ENCODE measurements around the gene SHBG. TPM values are rescaled to one million over a fixed set of nuclear protein-coding genes. Genes with fewer than 3 reads are reported as not detected.

SHBG gene
- total RNA-seq, 4 donors from 2014 or later = 0.37 to 2.5 TPM; not detected in 2

DNA sequence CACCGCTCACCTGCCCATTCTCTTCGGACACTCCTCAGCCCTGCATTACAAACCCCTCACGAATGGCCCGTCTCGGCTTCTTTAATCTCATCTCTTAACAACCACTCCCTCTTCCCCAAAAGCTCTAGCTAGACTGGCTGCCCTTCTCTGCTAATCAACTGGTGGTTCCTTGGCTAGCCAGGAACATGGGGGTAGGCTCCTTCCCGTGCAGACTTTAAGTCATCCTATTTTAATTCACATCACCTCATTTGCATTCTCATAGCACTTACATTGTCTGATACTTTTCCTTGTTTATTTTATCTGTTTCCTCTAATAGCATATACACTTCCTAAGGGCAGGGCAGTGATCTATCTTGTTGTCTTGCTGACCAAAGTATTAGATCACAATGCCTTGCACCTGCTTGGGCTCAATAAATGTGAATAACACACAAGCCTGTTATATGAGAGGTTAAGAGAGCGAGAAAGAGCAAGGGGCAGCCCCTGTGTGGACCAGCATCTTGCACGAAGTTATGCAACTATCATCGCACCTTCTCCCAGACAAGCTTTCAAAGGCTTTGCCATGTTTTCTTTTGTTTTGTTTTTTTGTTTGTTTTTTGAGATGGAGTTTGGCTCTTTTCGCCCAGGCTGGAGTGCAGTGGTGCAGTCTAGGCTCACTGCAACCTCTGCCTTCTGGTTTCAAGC lies 47.6 kb downstream of the SHBG start:
- ATAC-seq (ENCODE audit: low FRiP score) = no peak
- DNase-seq (ENCODE audit: low spot score) = no peak
- TF ChIP-seq, protein P1, sequence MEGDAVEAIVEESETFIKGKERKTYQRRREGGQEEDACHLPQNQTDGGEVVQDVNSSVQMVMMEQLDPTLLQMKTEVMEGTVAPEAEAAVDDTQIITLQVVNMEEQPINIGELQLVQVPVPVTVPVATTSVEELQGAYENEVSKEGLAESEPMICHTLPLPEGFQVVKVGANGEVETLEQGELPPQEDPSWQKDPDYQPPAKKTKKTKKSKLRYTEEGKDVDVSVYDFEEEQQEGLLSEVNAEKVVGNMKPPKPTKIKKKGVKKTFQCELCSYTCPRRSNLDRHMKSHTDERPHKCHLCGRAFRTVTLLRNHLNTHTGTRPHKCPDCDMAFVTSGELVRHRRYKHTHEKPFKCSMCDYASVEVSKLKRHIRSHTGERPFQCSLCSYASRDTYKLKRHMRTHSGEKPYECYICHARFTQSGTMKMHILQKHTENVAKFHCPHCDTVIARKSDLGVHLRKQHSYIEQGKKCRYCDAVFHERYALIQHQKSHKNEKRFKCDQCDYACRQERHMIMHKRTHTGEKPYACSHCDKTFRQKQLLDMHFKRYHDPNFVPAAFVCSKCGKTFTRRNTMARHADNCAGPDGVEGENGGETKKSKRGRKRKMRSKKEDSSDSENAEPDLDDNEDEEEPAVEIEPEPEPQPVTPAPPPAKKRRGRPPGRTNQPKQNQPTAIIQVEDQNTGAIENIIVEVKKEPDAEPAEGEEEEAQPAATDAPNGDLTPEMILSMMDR (IDR thresholded peaks at IDR 0.05) = no peak

Small RNA genes within 50 kb of the gene (small RNA-seq; reads per million reads assigned to genes)
- not detected for gene CD68

Other genes with a start within 250 kb of the SHBG start
- gene TNK1, start 249.0 kb upstream of the SHBG start, total RNA-seq = 10 to 100 TPM in 1 of 4 donors, 1 to 10 TPM in 2, under 1 TPM in 1; 0.95 to 13.5 (median 5.2) TPM
- gene PLSCR3, start 235.6 kb upstream of the SHBG start, total RNA-seq = 10 to 100 TPM; 11.1 to 16.9 (median 16.6) TPM
- 10 to 100 TPM; 45.8 to 98.2 (median 83.2) TPM for gene TMEM256, start 226.0 kb upstream of the SHBG start, total RNA-seq
- 1 to 10 TPM; 6.1 to 8.8 (median 8.1) TPM for gene NLGN2, start 222.3 kb upstream of the SHBG start, total RNA-seq
- gene SPEM1, start 209.8 kb upstream of the SHBG start, total RNA-seq = not detected
- gene SPEM2, start 204.5 kb upstream of the SHBG start, total RNA-seq = not detected
- not detected for gene SPEM3, start 201.3 kb upstream of the SHBG start, total RNA-seq
- 1 to 10 TPM; 4.7 to 8.4 (median 5.1) TPM for gene TMEM102, start 194.7 kb upstream of the SHBG start, total RNA-seq
- 1 to 10 TPM in 3 of 4 donors, under 1 TPM in 1; 0.72 to 1.9 (median 1.7) TPM for gene FGF11, start 190.6 kb upstream of the SHBG start, total RNA-seq
- 10 to 100 TPM in 1 of 4 donors, 1 to 10 TPM in 3; 3.0 to 10.9 (median 7.4) TPM for gene CHRNB1, start 185.1 kb upstream of the SHBG start, total RNA-seq
- gene ZBTB4, start 150.5 kb upstream of the SHBG start, total RNA-seq = 10 to 100 TPM; 27.5 to 57.9 (median 38.5) TPM
- not detected for gene SLC35G6, start 148.7 kb upstream of the SHBG start, total RNA-seq
- gene POLR2A, start 145.8 kb upstream of the SHBG start, total RNA-seq = 10 to 100 TPM; 57.1 to 99.2 (median 77.1) TPM
- 10 to 100 TPM; 29.2 to 64.5 (median 41.5) TPM for gene TNFSF12, start 81.1 kb upstream of the SHBG start, total RNA-seq
- 10 to 100 TPM; 24.5 to 70.9 (median 48.3) TPM for gene TNFSF13, start 71.4 kb upstream of the SHBG start, total RNA-seq
- 10 to 100 TPM; 48.9 to 66.7 (median 59.0) TPM for gene SENP3, start 68.2 kb upstream of the SHBG start, total RNA-seq
- gene CD68, start 50.5 kb upstream of the SHBG start, total RNA-seq = 100 to 1,000 TPM in 3 of 4 donors, 10 to 100 TPM in 1; 99.1 to 321 (median 191) TPM
- 100 to 1,000 TPM in 3 of 4 donors, 10 to 100 TPM in 1; 86.5 to 144 (median 122) TPM for gene MPDU1, start 46.3 kb upstream of the SHBG start, total RNA-seq
- gene SOX15, start 40.0 kb upstream of the SHBG start, total RNA-seq = under 1 TPM in 3 of 4 donors, not detected in 1; 0.56 to 0.95 (median 0.72) TPM
- gene FXR2, start 15.2 kb upstream of the SHBG start, total RNA-seq = 10 to 100 TPM; 17.8 to 30.3 (median 22.7) TPM
- 10 to 100 TPM; 55.5 to 81.3 (median 66.2) TPM for gene SAT2, start 2.3 kb upstream of the SHBG start, total RNA-seq
- gene ATP1B2, start 20.8 kb downstream of the SHBG start, total RNA-seq = 1 to 10 TPM in 1 of 4 donors, under 1 TPM in 2, not detected in 1; 0.28 to 1.4 (median 0.48) TPM
- gene TP53, start 57.4 kb downstream of the SHBG start, total RNA-seq = 10 to 100 TPM; 18.1 to 26.3 (median 19.3) TPM
- 1 to 10 TPM; 3.5 to 6.8 (median 4.3) TPM for gene WRAP53, start 58.3 kb downstream of the SHBG start, total RNA-seq
- 1 to 10 TPM in 3 of 4 donors, under 1 TPM in 1; 0.47 to 4.3 (median 2.4) TPM for gene EFNB3, start 75.1 kb downstream of the SHBG start, total RNA-seq
- gene DNAH2, start 87.6 kb downstream of the SHBG start, total RNA-seq = under 1 TPM; 0.19 to 0.95 (median 0.65) TPM
- 10 to 100 TPM in 3 of 4 donors, 1 to 10 TPM in 1; 4.8 to 52.8 (median 34.6) TPM for gene KDM6B, start 204.1 kb downstream of the SHBG start, total RNA-seq
- 10 to 100 TPM; 20.2 to 99.9 (median 24.6) TPM for gene TMEM88, start 224.9 kb downstream of the SHBG start, total RNA-seq
- 100 to 1,000 TPM in 1 of 4 donors, 10 to 100 TPM in 3; 61.2 to 209 (median 68.2) TPM for gene NAA38, start 227.4 kb downstream of the SHBG start, total RNA-seq
- gene CYB5D1, start 227.9 kb downstream of the SHBG start, total RNA-seq = 10 to 100 TPM in 1 of 4 donors, 1 to 10 TPM in 3; 9.0 to 33.5 (median 9.3) TPM

All from omental fat pad (tissue), 4 donors.